IPS-NIHi11 (cell line): ENCODE results near the gene DISP2.

Source experiments
- DNase-seq: peaks from one replicate; pipeline ENCODE4 v3.0.0; 2012; ENCODE audit warnings: mixed read lengths, low spot score

DISP2 gene

GRCh38 chr15:40365624-40366456 is 7.8 kb downstream of the DISP2 start:
- no peak for DNase-seq

GRCh38 chr15:40366457-40367370 is 8.7 kb downstream of the DISP2 start:
- no peak for DNase-seq

GRCh38 chr15:40367371-40367685 is 9.3 kb downstream of the DISP2 start:
- DNase-seq = no peak

GRCh38 chr15:40367686-40368611 is 9.9 kb downstream of the DISP2 start:
- DNase-seq = peak; percentile 98

- no peak for DNase-seq
Measured at GRCh38 chr15:40368719-40369473, 10.9 kb downstream of the DISP2 start.

- no peak for DNase-seq
Measured at GRCh38 chr15:40369474-40369869, 11.5 kb downstream of the DISP2 start.

- no peak for DNase-seq
Measured at GRCh38 chr15:40369971-40370370, 12.0 kb downstream of the DISP2 start.

GRCh38 chr15:40372981-40373380 is 15.0 kb downstream of the DISP2 start:
- no peak for DNase-seq

- DNase-seq = no peak
Measured at GRCh38 chr15:40377606-40378005, 19.6 kb downstream of the DISP2 start.

- no peak for DNase-seq
Measured at GRCh38 chr15:40379374-40379773, 21.4 kb downstream of the DISP2 start.

- no peak for DNase-seq
Measured at GRCh38 chr15:40379853-40380252, 21.8 kb downstream of the DISP2 start.

- DNase-seq = no peak
Measured at GRCh38 chr15:40380636-40381035, 22.6 kb downstream of the DISP2 start.

GRCh38 chr15:40381818-40382529 is 24.0 kb downstream of the DISP2 start:
- DNase-seq = no peak

- DNase-seq = peak; percentile 96
Measured at GRCh38 chr15:40382580-40383456, 24.8 kb downstream of the DISP2 start, which contains the start of gene KNSTRN. Gene KNSTRN, plus strand, starts transcription at chr15:40382721. Its CDS starts 115 bp downstream, at chr15:40382836.

GRCh38 chr15:40386480-40386879 is 28.5 kb downstream of the DISP2 start:
- no peak for DNase-seq

GRCh38 chr15:40388941-40389823 is 31.2 kb downstream of the DISP2 start:
- DNase-seq = no peak

- no peak for DNase-seq
Measured at GRCh38 chr15:40389824-40390595, 32.0 kb downstream of the DISP2 start.
